ENCODE results near the gene MLPH. TPM values are rescaled to one million over a fixed set of nuclear protein-coding genes. Genes with fewer than 3 reads are reported as not detected.

Gene MLPH
- total and polyA plus RNA-seq, 2 of the 13 experiments (the other 11 are each of a cell fraction or from before 2014, with no cell fraction given) = 0.12 TPM; not detected in 1

- TF ChIP-seq ZFP36L2 (CRISPR knock-in tag; IDR thresholded peaks at IDR 0.05) (no peak), YY1 (IDR thresholded peaks at IDR 0.05; ENCODE audit: insufficient read depth, insufficient replicate concordance, low read depth, low read length) (peak; percentile 78), KLF6 (CRISPR knock-in tag; IDR thresholded peaks at IDR 0.05) (peak; percentile 68; the same call in 1 of the 2 replicates), ZNF746 (CRISPR knock-in tag; IDR thresholded peaks at IDR 0.05) (peak; percentile 13), ZNF766 (CRISPR knock-in tag; IDR thresholded peaks at IDR 0.05; ENCODE audit: borderline replicate concordance) (0 out of 2 replicates have a peak, but pooled peaks have one; percentile 14), RERE (CRISPR knock-in tag; IDR thresholded peaks at IDR 0.05; ENCODE audit: low read depth) (0 out of 2 replicates have a peak, but pooled peaks have one; percentile 8), ZNF574 (CRISPR knock-in tag; IDR thresholded peaks at IDR 0.05) (peak; percentile 99), ZMYM4 (CRISPR knock-in tag; IDR thresholded peaks at IDR 0.05) (peak; percentile 97), ZKSCAN8 (CRISPR knock-in tag; IDR thresholded peaks at IDR 0.05; ENCODE audit: borderline replicate concordance) (no peak), KMT2A (CRISPR knock-in tag; IDR thresholded peaks at IDR 0.05) (peak; percentile 55; the same call in 1 of the 2 replicates), ZNF605 (CRISPR knock-in tag; IDR thresholded peaks at IDR 0.05) (peak; percentile 69; the same call in 1 of the 2 replicates), ZSCAN22 (CRISPR knock-in tag; IDR thresholded peaks at IDR 0.05) (peak; percentile 42; the same call in 1 of the 2 replicates), CTCF (CRISPR knock-in tag; IDR thresholded peaks at IDR 0.05) (peak; percentile 90), MIER3 (CRISPR knock-in tag; IDR thresholded peaks at IDR 0.05; ENCODE audit: borderline replicate concordance) (peak; percentile 43; the same call in 1 of the 2 replicates), ZC3H13 (CRISPR knock-in tag; IDR thresholded peaks at IDR 0.05) (peak; percentile 83), TBP (CRISPR knock-in tag; IDR thresholded peaks at IDR 0.05) (peak; percentile 47; the same call in 1 of the 2 replicates), ZNF709 (CRISPR knock-in tag; IDR thresholded peaks at IDR 0.05) (0 out of 2 replicates have a peak, but pooled peaks have one; percentile 25), ZFX (CRISPR knock-in tag; IDR thresholded peaks at IDR 0.05; ENCODE audit: low read depth) (peak; percentile 92)
Measured at GRCh38 chr2:237474931-237475703, 11.9 kb upstream of the MLPH start (continued).
